NCI-H748 (cell line): ENCODE measurements around the gene MAF.

Experiments
- DNase-seq: peaks from one replicate; lab custom pipeline; 2025; ENCODE audit not compliant: unreplicated experiment; lab: John Stamatoyannopoulos, UW

Gene MAF

DNA sequence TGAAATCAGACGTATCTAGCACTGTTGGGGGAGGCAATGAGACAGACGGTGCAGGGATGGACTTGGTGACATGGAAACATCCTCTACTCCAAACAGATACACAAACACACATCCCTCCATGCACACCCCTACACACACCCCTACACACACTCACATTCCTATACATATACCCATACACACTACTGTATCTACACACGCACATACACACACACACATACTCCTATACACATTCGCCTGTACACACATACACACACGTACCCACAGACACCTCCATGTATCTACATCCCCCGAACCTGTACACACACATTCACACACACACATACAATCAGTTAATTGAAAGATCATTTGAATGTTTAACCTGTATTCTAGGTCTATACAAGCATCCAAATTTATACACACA is 53.5 kb downstream of the MAF start:
- no peak for DNase-seq
